ENCODE results near the gene PPP1R3G. TPM values are rescaled to one million over a fixed set of nuclear protein-coding genes. Genes with fewer than 3 reads are reported as not detected.

The PPP1R3G gene
- total and polyA plus RNA-seq, 2 of the 13 experiments (the other 11 are each of a cell fraction or from before 2014, with no cell fraction given): 1.2 to 1.3 TPM

- TF ChIP-seq CBX1 (IDR thresholded peaks at IDR 0.05; ENCODE audit: low read depth) (peak; percentile 45), ZNF678 (CRISPR knock-in tag; IDR thresholded peaks at IDR 0.05) (no peak), RFX1 (IDR thresholded peaks at IDR 0.05) (no peak), AKAP8 (CRISPR knock-in tag; IDR thresholded peaks at IDR 0.05) (0 out of 2 replicates have a peak, but pooled peaks have one; percentile 74), RAD21 (CRISPR knock-in tag; IDR thresholded peaks at IDR 0.05) (no peak), ZNF782 (CRISPR knock-in tag; IDR thresholded peaks at IDR 0.05; ENCODE audit: borderline replicate concordance) (no peak), HDAC1 (CRISPR knock-in tag; IDR thresholded peaks at IDR 0.05) (peak; percentile 89), ZNF615 (CRISPR knock-in tag; IDR thresholded peaks at IDR 0.05; ENCODE audit: borderline replicate concordance) (no peak), LBX2 (CRISPR knock-in tag; IDR thresholded peaks at IDR 0.05; ENCODE audit: borderline replicate concordance) (no peak), ZNF441 (CRISPR knock-in tag; IDR thresholded peaks at IDR 0.05; ENCODE audit: borderline replicate concordance) (peak; percentile 84; the same call in 1 of the 2 replicates), ZFP1 (CRISPR knock-in tag; IDR thresholded peaks at IDR 0.05) (peak; percentile 77), MIER3 (CRISPR knock-in tag; IDR thresholded peaks at IDR 0.05; ENCODE audit: borderline replicate concordance) (peak; percentile 87; the same call in 1 of the 2 replicates), FUBP1 (CRISPR knock-in tag; IDR thresholded peaks at IDR 0.05; ENCODE audit: borderline replicate concordance) (peak; percentile 3; the same call in 1 of the 2 replicates), ELF4 (CRISPR knock-in tag; IDR thresholded peaks at IDR 0.05; ENCODE audit: borderline replicate concordance) (0 out of 2 replicates have a peak, but pooled peaks have one; percentile 17), MTF1 (CRISPR knock-in tag; IDR thresholded peaks at IDR 0.05) (no peak), TEAD2 (CRISPR knock-in tag; IDR thresholded peaks at IDR 0.05) (no peak), MAFG (CRISPR knock-in tag; IDR thresholded peaks at IDR 0.05) (no peak), MED1 (CRISPR knock-in tag; IDR thresholded peaks at IDR 0.05) (peak; percentile 96), THAP7 (CRISPR knock-in tag; IDR thresholded peaks at IDR 0.05) (no peak; the same call in 1 of the 2 replicates), SP5 (CRISPR knock-in tag; IDR thresholded peaks at IDR 0.05; ENCODE audit: borderline replicate concordance, low read depth) (peak; percentile 37; the same call in 1 of the 2 replicates), ZNF281 (CRISPR knock-in tag; IDR thresholded peaks at IDR 0.05; ENCODE audit: borderline replicate concordance) (peak; percentile 63; the same call in 1 of the 2 replicates), NFIB (CRISPR knock-in tag; IDR thresholded peaks at IDR 0.05; ENCODE audit: borderline replicate concordance) (no peak), ZNF24 (IDR thresholded peaks at IDR 0.05) (peak; percentile 66; the same call in 1 of the 2 replicates), PCBP1 (IDR thresholded peaks at IDR 0.05; ENCODE audit: borderline replicate concordance, low read depth, low read length) (no peak), LCORL (IDR thresholded peaks at IDR 0.05) (peak; percentile 96), LCORL (CRISPR knock-in tag; IDR thresholded peaks at IDR 0.05) (peak; percentile 98)
These were observed 25.9 kb upstream of the PPP1R3G start (continued) for GRCh38 chr6:5059036-5059896.
